Body of pancreas (tissue), 4 donors: ENCODE data around the gene DIS3L2. TPM values are rescaled to one million over a fixed set of nuclear protein-coding genes. Genes with fewer than 3 reads are reported as not detected.

Source experiments
- ATAC-seq: fragments of 150-250 bp; one replicate; pipeline ENCODE4 v1.9.1; 2016
- DNase-seq, 4 donors: peaks; one replicate each; pipeline ENCODE4 v3.0.0-alpha.2; 2019
- H3K27ac ChIP-seq, 4 donors: fragments of 200-600 bp; sonication (generic); 1 replicate in 3 of 4; 2 replicates in 1 of 4; pipeline versions ENCODE4 v1.5.1 to v1.6.1; 2016 to 2019; ENCODE audit warnings: mild to moderate bottlenecking in 1 of 4, mixed read lengths in 1 of 4, moderate library complexity in 1 of 4
- H3K27me3 ChIP-seq, 2 donors: fragments of 200-600 bp; sonication (generic); one replicate each; pipeline ENCODE4 v1.6.0; 2016; ENCODE audit warnings: mild to moderate bottlenecking in 1 of 2
- H3K36me3 ChIP-seq, 2 donors: fragments of 200-600 bp; sonication (generic); replicated peaks in 1 of 2; 2 replicates each; pipeline ENCODE4 v1.5.1; 2016; ENCODE audit warnings: low read depth in 2 of 2; ENCODE audit not compliant: insufficient read depth in 1 of 2
- H3K4me1 ChIP-seq: fragments of 200-600 bp; sonication (generic); one replicate; pipeline ENCODE4 v1.6.0; 2016
- H3K4me3 ChIP-seq, 2 donors: fragments of 200-600 bp; sonication (generic); 1 replicate in 1 of 2; 2 replicates in 1 of 2; pipeline ENCODE4 v1.5.1; 2016 to 2019
- H3K9me3 ChIP-seq, 3 donors: fragments of 200-600 bp; sonication (generic); 1 replicate in 2 of 3; 2 replicates in 1 of 3; pipeline ENCODE4 v1.5.1; 2016
- CTCF ChIP-seq, 7 experiments: fragments of 450-650 bp in 4 of 7; fragments of 200-600 bp in 3 of 7; sonication (generic) in 3 of 7; IDR thresholded peaks; one replicate each; pipeline ENCODE4 v1.5.1; 2016 to 2019; ENCODE audit warnings: antibody characterized with exemption in 7 of 7
- POLR2A ChIP-seq, 3 donors: fragments of 450-650 bp; IDR thresholded peaks; one replicate each; pipeline ENCODE4 v1.6.1; 2016; ENCODE audit warnings: antibody characterized with exemption in 3 of 3, mild to moderate bottlenecking in 2 of 3
- WGBS, 2 donors: methylation state at CpG; one replicate each; pipeline ENCODE4 v1.1.5; 2017; 5-methylcytosine and 5-hydroxymethylcytosine counted together
- intact Hi-C: fragments of 100-400 bp; cut with DNase I; formaldehyde crosslinking; loops from one replicate; pipeline ENCODE4 v1.15.1; 2023
- total RNA-seq, 2 donors: library from RNA; depleted of rRNA; stranded (reverse); fragments of >200 nt; gene quantifications; one replicate each; pipeline ENCODE4 v1.1.0, GENCODE V29; 2016

DIS3L2 gene
- total RNA-seq, 2 donors from 2014 or later, result 27.8 to 113 TPM

GRCh38 chr2:231998046-231998445 lies 36.5 kb downstream of the DIS3L2 start:
- intact Hi-C loops, result no loop called here
- Histone ChIP-seq H3K27ac (no peak overlapping the region), H3K4me1 (no peaks in the 10 kb centered on the region), H3K36me3 (no peaks in the 10 kb centered on the region), H3K9me3 (no peaks in the 10 kb centered on the region), H3K27me3 (no peaks in the 10 kb centered on the region), H3K4me3 (no peak overlapping the region)
- no peak for ATAC-seq
- TF ChIP-seq CTCF (IDR thresholded peaks at IDR 0.05) (no peak), POLR2A (IDR thresholded peaks at IDR 0.05) (no peak)
- DNase-seq, result no peak

- no peaks in the 10 kb centered on the region for H3K27me3 ChIP-seq
- H3K27ac ChIP-seq, result no peak overlapping the region
- intact Hi-C loops, result no loop called here
- no peaks in the 10 kb centered on the region for H3K9me3 ChIP-seq
- H3K4me3 ChIP-seq, result no peak overlapping the region
- 88 to 90% methylated on average over 2 of the region's 2 CpGs for WGBS, 2 donors
- no peak for ATAC-seq
- TF ChIP-seq POLR2A (IDR thresholded peaks at IDR 0.05) (no peak), CTCF (IDR thresholded peaks at IDR 0.05) (no peak)
- H3K36me3 ChIP-seq, result no peaks in the 10 kb centered on the region
- H3K4me1 ChIP-seq, result no peaks in the 10 kb centered on the region
- DNase-seq, result no peak
These were observed 38.9 kb downstream of the DIS3L2 start for GRCh38 chr2:232000439-232000838.

- no peak overlapping the region for H3K4me3 ChIP-seq
- 76 to 84% methylated on average over 1 of the region's 1 CpG for WGBS, 2 donors
- no peak overlapping the region for H3K27ac ChIP-seq
- intact Hi-C loops, result no loop called here
- no peaks in the 10 kb centered on the region for H3K4me1 ChIP-seq
- no peak for TF ChIP-seq CTCF (IDR thresholded peaks at IDR 0.05)
- no peak for TF ChIP-seq POLR2A (IDR thresholded peaks at IDR 0.05)
- no peaks in the 10 kb centered on the region for H3K9me3 ChIP-seq
- DNase-seq (no peak), ATAC-seq (no peak)
- H3K27me3 ChIP-seq, result no peaks in the 10 kb centered on the region
- H3K36me3 ChIP-seq, result no peaks in the 10 kb centered on the region
These were observed 39.6 kb downstream of the DIS3L2 start for GRCh38 chr2:232001073-232001472.

- ATAC-seq (no peak), DNase-seq (no peak)
- 94 to 99% methylated on average over 3 of the region's 3 CpGs for WGBS, 2 donors
- Histone ChIP-seq H3K4me3 (no peak overlapping the region), H3K4me1 (no peaks in the 10 kb centered on the region), H3K27ac (no peak overlapping the region), H3K27me3 (no peaks in the 10 kb centered on the region), H3K36me3 (no peaks in the 10 kb centered on the region), H3K9me3 (no peaks in the 10 kb centered on the region)
- TF ChIP-seq POLR2A (IDR thresholded peaks at IDR 0.05) (no peak), CTCF (IDR thresholded peaks at IDR 0.05) (no peak)
- intact Hi-C loops, result no loop called here
These were observed 44.7 kb downstream of the DIS3L2 start for GRCh38 chr2:232006253-232006652.

GRCh38 chr2:232008907-232009638 lies 47.6 kb downstream of the DIS3L2 start:
- ATAC-seq (no peak), DNase-seq (no peak)
- intact Hi-C loops, result no loop called here
- H3K4me3 ChIP-seq, result no peak overlapping the region
- H3K9me3 ChIP-seq, result no peaks in the 10 kb centered on the region
- TF ChIP-seq POLR2A (IDR thresholded peaks at IDR 0.05), result no peak
- no peak for TF ChIP-seq CTCF (IDR thresholded peaks at IDR 0.05)
- H3K4me1 ChIP-seq, result no peaks in the 10 kb centered on the region
- no peaks in the 10 kb centered on the region for H3K36me3 ChIP-seq
- WGBS, 2 donors, result 91 to 95% methylated on average over 4 of the region's 4 CpGs
- H3K27me3 ChIP-seq, result no peaks in the 10 kb centered on the region
- no peak overlapping the region for H3K27ac ChIP-seq
